Keratinocyte (primary cell): ENCODE results near the gene ADAMTS15. TPM values are rescaled to one million over a fixed set of nuclear protein-coding genes. Genes with fewer than 3 reads are reported as not detected.

Source experiments
- DNase-seq: peaks from one replicate; pipeline ENCODE4 v3.0.0-alpha.2; 2011; ENCODE audit warnings: low read depth, missing footprints, low spot score
- FAIRE-seq: peaks from 2 replicates; lab custom pipeline; 2011; peaks lifted over from hg19 to GRCh38; lab: Jason Lieb, UNC
- H2AFZ ChIP-seq: 2 replicates; pipeline ENCODE4 v1.6.0; 2012; ENCODE audit warnings: low read length, control low read depth, inconsistent platforms; ENCODE audit not compliant: control insufficient read depth
- H3K27ac ChIP-seq: 2 replicates; pipeline ENCODE4 v1.5.1; 2011; ENCODE audit warnings: low read length; ENCODE audit not compliant: control insufficient read depth, insufficient read depth
- H3K27me3 ChIP-seq: 3 replicates; pipeline ENCODE4 v1.6.0; 2011; ENCODE audit warnings: low read length; ENCODE audit not compliant: control insufficient read depth, insufficient read depth; ENCODE audit errors: extremely low read depth
- H3K36me3 ChIP-seq, 2 experiments: 2 replicates in 1 of 2; 3 replicates in 1 of 2; pipeline ENCODE4 v1.5.1; 2011; ENCODE audit warnings: low read length in 2 of 2, mild to moderate bottlenecking in 1 of 2; ENCODE audit not compliant: control insufficient read depth in 2 of 2, insufficient read depth in 2 of 2; ENCODE audit errors: extremely low read depth in 1 of 2
- H3K4me1 ChIP-seq: 3 replicates; pipeline ENCODE4 v1.5.1; 2011; ENCODE audit warnings: low read length; ENCODE audit not compliant: control insufficient read depth, insufficient read depth; ENCODE audit errors: extremely low read depth
- H3K4me2 ChIP-seq: 3 replicates; pipeline ENCODE4 v1.6.0; 2011; ENCODE audit warnings: low read depth, low read length; ENCODE audit not compliant: control insufficient read depth, insufficient read depth; ENCODE audit errors: extremely low read depth
- H3K4me3 ChIP-seq, 3 experiments: fragments of 200-600 bp in 1 of 3; sonication (generic) in 1 of 3; 2 replicates in 2 of 3; 3 replicates in 1 of 3; pipeline ENCODE4 v1.5.1; 2011 to 2016; ENCODE audit warnings: low read length in 3 of 3, mild to moderate bottlenecking in 3 of 3, control low read depth in 2 of 3, inconsistent platforms in 1 of 3, low read depth in 1 of 3, mixed read lengths in 1 of 3, mixed run types in 1 of 3, moderate library complexity in 1 of 3; ENCODE audit not compliant: control insufficient read depth in 2 of 3, insufficient read depth in 2 of 3; ENCODE audit errors: extremely low read depth in 1 of 3
- H3K79me2 ChIP-seq: 2 replicates; pipeline ENCODE4 v1.6.0; 2012; ENCODE audit warnings: low read length; ENCODE audit not compliant: control insufficient read depth, insufficient read depth
- H3K9ac ChIP-seq: 3 replicates; pipeline ENCODE4 v1.6.0; 2011; ENCODE audit warnings: low read length; ENCODE audit not compliant: control insufficient read depth, insufficient read depth; ENCODE audit errors: extremely low read depth
- H3K9me1 ChIP-seq: 3 replicates; pipeline ENCODE4 v1.6.0; 2011; ENCODE audit warnings: low read length; ENCODE audit not compliant: control insufficient read depth, insufficient read depth; ENCODE audit errors: extremely low read depth
- H3K9me3 ChIP-seq: 2 replicates; pipeline ENCODE4 v1.5.1; 2012; ENCODE audit warnings: low read depth, low read length; ENCODE audit not compliant: control insufficient read depth
- H4K20me1 ChIP-seq: 3 replicates; pipeline ENCODE4 v1.6.0; 2011; ENCODE audit warnings: low read length; ENCODE audit not compliant: control insufficient read depth, insufficient read depth; ENCODE audit errors: extremely low read depth
- CTCF ChIP-seq, 3 experiments: IDR thresholded peaks in 1 of 3; conservative IDR thresholded peaks in 1 of 3; optimal IDR thresholded peaks in 1 of 3; 2 replicates in 2 of 3; 3 replicates in 1 of 3; pipeline versions ENCODE3 to v1.5.1; 2011; ENCODE audit warnings: low read length in 3 of 3, mild to moderate bottlenecking in 3 of 3, moderate library complexity in 2 of 3, control low read depth in 1 of 3, inconsistent platforms in 1 of 3; ENCODE audit not compliant: insufficient read depth in 2 of 3; ENCODE audit errors: extremely low read depth in 1 of 3
- EZH2 ChIP-seq: IDR thresholded peaks from one replicate; pipeline ENCODE4 v1.6.1; 2012; ENCODE audit warnings: inconsistent platforms, mild to moderate bottlenecking, low read length, moderate library complexity
- dilution Hi-C: fragments of 300-500 bp; cut with MboI; formaldehyde crosslinking; loops from one replicate; pipeline ENCODE4 v1.7.0; 2020; ENCODE audit warnings: low sequenced_read_pairs; ENCODE audit not compliant: extremely low pct_ligation_motif_present
- polyA plus RNA-seq, 5 experiments: library from polyadenylated mRNA; depleted of rRNA in 3 of 5; stranded (reverse) in 3 of 5; stranded (forward) in 1 of 5; unstranded in 1 of 5; fragments of >200 nt; gene quantifications; 1 replicate in 1 of 5; 2 replicates in 3 of 5; 3 replicates in 1 of 5; pipeline versions ENCODE4 v1.2.1 to v1.2.3, GENCODE V29; 2011 to 2012; ENCODE audit warnings: missing spikeins in 2 of 5, low read depth in 1 of 5, low replicate concordance in 1 of 5

The ADAMTS15 gene
- polyA plus RNA-seq, 1 donor (not counting 4 experiments of a cell fraction or from before 2014, with no cell fraction given), result 0.30 TPM

DNA sequence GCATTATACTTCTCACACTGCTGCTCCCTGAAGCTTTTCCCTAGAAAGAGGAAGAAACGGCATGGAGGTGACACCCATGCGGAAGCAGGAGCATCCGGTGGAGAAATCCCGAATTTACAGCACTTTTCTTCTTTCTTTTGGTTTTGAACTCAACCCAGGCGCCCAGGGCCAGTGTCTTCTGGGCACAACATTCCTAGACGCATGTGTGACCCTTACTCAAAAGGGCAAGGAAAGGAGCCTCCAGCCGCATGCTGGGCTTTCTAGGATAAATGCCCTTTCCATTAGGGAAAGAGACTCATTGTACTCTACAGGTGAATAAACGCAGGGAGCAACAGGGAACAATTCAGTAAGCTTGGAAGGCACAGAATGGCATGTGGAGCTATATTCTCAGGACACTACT is 39.5 kb upstream of the ADAMTS15 start:
- H3K27me3 ChIP-seq, result peaks cover 3% of the 10 kb centered on the region
- FAIRE-seq (no peak), DNase-seq (no peak)
- H3K27ac ChIP-seq, result no peak overlapping the region
- no peak overlapping the region for H3K4me3 ChIP-seq
- peaks cover 29% of the 10 kb centered on the region for H3K4me1 ChIP-seq
- no peaks in the 10 kb centered on the region for H3K36me3 ChIP-seq
- no peaks in the 10 kb centered on the region for H3K79me2 ChIP-seq
- dilution Hi-C loops, result no loop called here
- no peak for TF ChIP-seq CTCF (optimal IDR thresholded peaks at IDR 0.05 in 1 of 3, IDR thresholded peaks at IDR 0.05 in 1 of 3, conservative IDR thresholded peaks at IDR 0.05 in 1 of 3; ENCODE audit: extremely low read depth in 1 of 3, insufficient read depth in 2 of 3, low read length in 3 of 3)
- TF ChIP-seq EZH2, result no peak
- no peak overlapping the region for H2AFZ ChIP-seq
- H4K20me1 ChIP-seq, result peaks cover 5% of the 10 kb centered on the region
- no peaks in the 10 kb centered on the region for H3K9me3 ChIP-seq
- no peak overlapping the region for H3K4me2 ChIP-seq
- H3K9me1 ChIP-seq, result no peaks in the 10 kb centered on the region
- no peak overlapping the region for H3K9ac ChIP-seq

GRCh38 chr11:130409594-130410388 is 38.7 kb upstream of the ADAMTS15 start:
- H4K20me1 ChIP-seq, result peaks cover 5% of the 10 kb centered on the region
- H3K36me3 ChIP-seq, result no peaks in the 10 kb centered on the region
- DNase-seq (no peak), FAIRE-seq (no peak)
- dilution Hi-C loops, result no loop called here
- peaks cover 3% of the 10 kb centered on the region for H3K27me3 ChIP-seq
- no peaks in the 10 kb centered on the region for H3K9me1 ChIP-seq
- H3K4me2 ChIP-seq, result no peak overlapping the region
- H3K79me2 ChIP-seq, result no peaks in the 10 kb centered on the region
- H3K9me3 ChIP-seq, result no peaks in the 10 kb centered on the region
- H3K4me1 ChIP-seq, result peaks cover 35% of the 10 kb centered on the region
- H3K27ac ChIP-seq, result no peak overlapping the region
- no peak overlapping the region for H2AFZ ChIP-seq
- no peak overlapping the region for H3K4me3 ChIP-seq
- no peak overlapping the region for H3K9ac ChIP-seq
- no peak for TF ChIP-seq EZH2
- TF ChIP-seq CTCF (optimal IDR thresholded peaks at IDR 0.05 in 1 of 3, IDR thresholded peaks at IDR 0.05 in 1 of 3, conservative IDR thresholded peaks at IDR 0.05 in 1 of 3; ENCODE audit: extremely low read depth in 1 of 3, insufficient read depth in 2 of 3, low read length in 3 of 3), result no peak
